HEK293 (cell line): Measurements from ENCODE around the gene SAP25.
A peak's percentile ranks its signal among the peaks of the same experiment; 100 is the strongest.

ENCODE experiments used
- GLI4 ChIP-seq: fragments of 450-650 bp; formaldehyde crosslinking; IDR thresholded peaks from 2 replicates; pipeline ENCODE4 v1.5.1; 2016; ENCODE audit warnings: missing biosample characterization, missing genetic modification characterization
- KLF10 ChIP-seq: fragments of 450-650 bp; IDR thresholded peaks from 2 replicates; pipeline ENCODE4 v1.5.1; 2018; ENCODE audit warnings: missing biosample characterization, mild to moderate bottlenecking, missing genetic modification characterization
- ZFP69B ChIP-seq: fragments of 450-650 bp; formaldehyde crosslinking; IDR thresholded peaks from 2 replicates; pipeline ENCODE4 v1.5.1; 2016; ENCODE audit warnings: missing biosample characterization, missing genetic modification characterization
- ZNF112 ChIP-seq: fragments of 450-650 bp; formaldehyde crosslinking; IDR thresholded peaks from 2 replicates; pipeline ENCODE4 v1.5.0; 2017; ENCODE audit warnings: missing biosample characterization, missing genetic modification characterization
- ZNF169 ChIP-seq: fragments of 450-650 bp; formaldehyde crosslinking; IDR thresholded peaks from 2 replicates; pipeline ENCODE4 v1.5.1; 2016; ENCODE audit warnings: missing biosample characterization, missing genetic modification characterization
- ZNF174 ChIP-seq: fragments of 450-650 bp; formaldehyde crosslinking; IDR thresholded peaks from 2 replicates; pipeline ENCODE4 v1.5.0; 2017; ENCODE audit warnings: missing biosample characterization, mild to moderate bottlenecking, missing genetic modification characterization
- ZNF202 ChIP-seq: fragments of 450-650 bp; formaldehyde crosslinking; IDR thresholded peaks from 2 replicates; pipeline ENCODE4 v1.5.1; 2016; ENCODE audit warnings: missing biosample characterization, missing genetic modification characterization, borderline replicate concordance
- ZNF248 ChIP-seq: fragments of 450-650 bp; formaldehyde crosslinking; IDR thresholded peaks from 2 replicates; pipeline ENCODE4 v1.5.1; 2017; ENCODE audit warnings: missing biosample characterization, missing genetic modification characterization
- ZNF394 ChIP-seq: fragments of 450-650 bp; formaldehyde crosslinking; IDR thresholded peaks from 2 replicates; pipeline ENCODE4 v1.5.1; 2016; ENCODE audit warnings: missing biosample characterization, missing genetic modification characterization, mild to moderate bottlenecking, moderate library complexity, borderline replicate concordance
- ZNF473 ChIP-seq: fragments of 450-650 bp; formaldehyde crosslinking; IDR thresholded peaks from 2 replicates; pipeline ENCODE4 v1.5.1; 2017; ENCODE audit warnings: missing biosample characterization, missing genetic modification characterization
- ZNF530 ChIP-seq: fragments of 450-650 bp; formaldehyde crosslinking; IDR thresholded peaks from 2 replicates; pipeline ENCODE4 v1.5.1; 2016; ENCODE audit warnings: low read depth, missing biosample characterization, missing genetic modification characterization
- ZNF548 ChIP-seq: fragments of 450-650 bp; formaldehyde crosslinking; IDR thresholded peaks from 2 replicates; pipeline ENCODE4 v1.5.1; 2016; ENCODE audit warnings: missing biosample characterization, missing genetic modification characterization
- ZNF549 ChIP-seq: fragments of 450-650 bp; IDR thresholded peaks from 2 replicates; pipeline ENCODE4 v1.5.1; 2018; ENCODE audit warnings: missing biosample characterization, missing genetic modification characterization, mild to moderate bottlenecking, inconsistent platforms, moderate library complexity
- ZNF670 ChIP-seq: fragments of 450-650 bp; formaldehyde crosslinking; IDR thresholded peaks from 2 replicates; pipeline ENCODE4 v1.5.1; 2016; ENCODE audit warnings: missing biosample characterization, missing genetic modification characterization, low read depth
- ZNF701 ChIP-seq: fragments of 450-650 bp; formaldehyde crosslinking; IDR thresholded peaks from 2 replicates; pipeline ENCODE4 v1.5.1; 2016; ENCODE audit warnings: missing biosample characterization, missing genetic modification characterization
- ZNF707 ChIP-seq: fragments of 450-650 bp; formaldehyde crosslinking; IDR thresholded peaks from 2 replicates; pipeline ENCODE4 v1.5.1; 2016; ENCODE audit warnings: missing biosample characterization, missing genetic modification characterization
- ZNF830 ChIP-seq: fragments of 450-650 bp; IDR thresholded peaks from 2 replicates; pipeline ENCODE4 v1.5.0; 2018; ENCODE audit warnings: missing biosample characterization, missing genetic modification characterization, low read depth, mild to moderate bottlenecking, moderate library complexity
- ZSCAN16 ChIP-seq: fragments of 450-650 bp; formaldehyde crosslinking; IDR thresholded peaks from 2 replicates; pipeline ENCODE4 v1.5.1; 2016; ENCODE audit warnings: missing biosample characterization, missing genetic modification characterization
- TF ChIP-seq, protein P1 (sequence below): fragments of 450-650 bp; formaldehyde crosslinking; IDR thresholded peaks from 2 replicates; pipeline ENCODE4 v1.5.1; 2017; ENCODE audit warnings: missing biosample characterization, missing genetic modification characterization
- TF ChIP-seq, protein P2 (sequence below): fragments of 450-650 bp; formaldehyde crosslinking; IDR thresholded peaks from 2 replicates; pipeline ENCODE4 v1.5.1; 2016; ENCODE audit warnings: missing biosample characterization, missing genetic modification characterization
- TF ChIP-seq, protein P3 (sequence below): fragments of 450-650 bp; formaldehyde crosslinking; IDR thresholded peaks from 2 replicates; pipeline ENCODE4 v1.5.1; 2016; ENCODE audit warnings: missing biosample characterization, missing genetic modification characterization
- TF ChIP-seq, protein P4 (sequence below): fragments of 450-650 bp; formaldehyde crosslinking; IDR thresholded peaks from 2 replicates; pipeline ENCODE4 v1.5.1; 2017; ENCODE audit warnings: missing biosample characterization, missing genetic modification characterization
- TF ChIP-seq, protein P5 (sequence below): fragments of 450-650 bp; formaldehyde crosslinking; IDR thresholded peaks from 2 replicates; pipeline ENCODE4 v1.5.1; 2017; ENCODE audit warnings: missing biosample characterization, missing genetic modification characterization
- TF ChIP-seq, protein P6 (sequence below): fragments of 450-650 bp; formaldehyde crosslinking; IDR thresholded peaks from 2 replicates; pipeline ENCODE4 v1.5.1; 2016; ENCODE audit warnings: missing biosample characterization, missing genetic modification characterization

Gene SAP25

DNA sequence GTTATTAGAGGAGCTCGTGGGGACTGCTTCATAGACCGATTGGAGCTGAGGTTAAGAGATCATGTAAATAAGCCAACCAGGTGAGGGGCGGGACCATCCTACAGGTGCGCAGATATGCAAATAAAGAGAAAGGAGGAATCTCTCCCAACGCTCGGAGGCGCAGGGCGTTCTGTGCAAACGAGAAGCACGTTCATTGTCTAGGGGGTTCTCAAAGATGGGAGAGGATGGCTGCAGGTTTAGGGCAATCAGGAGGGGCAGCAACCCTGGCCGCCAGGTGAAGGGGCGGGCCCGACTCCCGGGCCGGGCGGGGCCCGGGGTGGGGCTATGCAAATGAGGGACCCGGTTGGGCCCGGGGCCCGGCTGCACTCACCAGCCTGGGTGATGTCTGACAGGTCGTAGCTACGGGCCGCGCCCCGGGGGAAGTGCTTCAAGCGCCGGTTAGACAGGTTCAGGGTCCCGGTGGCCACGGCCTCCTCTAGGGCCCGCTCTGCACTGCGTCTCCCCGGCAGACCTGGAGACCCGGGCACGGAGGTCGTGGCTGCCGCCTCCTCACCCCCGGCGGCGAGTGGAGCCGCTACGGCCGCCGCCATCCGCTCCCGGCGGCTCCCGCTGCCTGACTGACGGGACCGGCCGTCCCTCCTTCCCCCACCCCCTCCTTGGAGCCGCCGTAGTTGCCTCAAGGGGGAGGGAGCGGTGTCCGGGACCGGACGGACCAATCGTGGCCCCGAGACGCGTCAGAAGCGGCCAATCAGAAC lies 12.0 kb upstream of the SAP25 start, which contains the start of gene LRCH4 (continued):
- no peak for TF ChIP-seq ZNF530 (tag by site-specific recombination)
- no peak for TF ChIP-seq ZNF174
- TF ChIP-seq, protein P1, sequence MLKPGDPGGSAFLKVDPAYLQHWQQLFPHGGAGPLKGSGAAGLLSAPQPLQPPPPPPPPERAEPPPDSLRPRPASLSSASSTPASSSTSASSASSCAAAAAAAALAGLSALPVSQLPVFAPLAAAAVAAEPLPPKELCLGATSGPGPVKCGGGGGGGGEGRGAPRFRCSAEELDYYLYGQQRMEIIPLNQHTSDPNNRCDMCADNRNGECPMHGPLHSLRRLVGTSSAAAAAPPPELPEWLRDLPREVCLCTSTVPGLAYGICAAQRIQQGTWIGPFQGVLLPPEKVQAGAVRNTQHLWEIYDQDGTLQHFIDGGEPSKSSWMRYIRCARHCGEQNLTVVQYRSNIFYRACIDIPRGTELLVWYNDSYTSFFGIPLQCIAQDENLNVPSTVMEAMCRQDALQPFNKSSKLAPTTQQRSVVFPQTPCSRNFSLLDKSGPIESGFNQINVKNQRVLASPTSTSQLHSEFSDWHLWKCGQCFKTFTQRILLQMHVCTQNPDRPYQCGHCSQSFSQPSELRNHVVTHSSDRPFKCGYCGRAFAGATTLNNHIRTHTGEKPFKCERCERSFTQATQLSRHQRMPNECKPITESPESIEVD (tag by site-specific recombination): no peak
- no peak; the same call in 1 of the 2 replicates for TF ChIP-seq ZNF707 (tag by site-specific recombination)
- TF ChIP-seq ZNF548: no peak
- peak; percentile 89 for TF ChIP-seq KLF10 (tag by site-specific recombination)
- TF ChIP-seq ZNF670 (tag by site-specific recombination): no peak
- TF ChIP-seq, protein P2, sequence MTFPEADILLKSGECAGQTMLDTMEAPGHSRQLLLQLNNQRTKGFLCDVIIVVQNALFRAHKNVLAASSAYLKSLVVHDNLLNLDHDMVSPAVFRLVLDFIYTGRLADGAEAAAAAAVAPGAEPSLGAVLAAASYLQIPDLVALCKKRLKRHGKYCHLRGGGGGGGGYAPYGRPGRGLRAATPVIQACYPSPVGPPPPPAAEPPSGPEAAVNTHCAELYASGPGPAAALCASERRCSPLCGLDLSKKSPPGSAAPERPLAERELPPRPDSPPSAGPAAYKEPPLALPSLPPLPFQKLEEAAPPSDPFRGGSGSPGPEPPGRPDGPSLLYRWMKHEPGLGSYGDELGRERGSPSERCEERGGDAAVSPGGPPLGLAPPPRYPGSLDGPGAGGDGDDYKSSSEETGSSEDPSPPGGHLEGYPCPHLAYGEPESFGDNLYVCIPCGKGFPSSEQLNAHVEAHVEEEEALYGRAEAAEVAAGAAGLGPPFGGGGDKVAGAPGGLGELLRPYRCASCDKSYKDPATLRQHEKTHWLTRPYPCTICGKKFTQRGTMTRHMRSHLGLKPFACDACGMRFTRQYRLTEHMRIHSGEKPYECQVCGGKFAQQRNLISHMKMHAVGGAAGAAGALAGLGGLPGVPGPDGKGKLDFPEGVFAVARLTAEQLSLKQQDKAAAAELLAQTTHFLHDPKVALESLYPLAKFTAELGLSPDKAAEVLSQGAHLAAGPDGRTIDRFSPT (tag by site-specific recombination): peak; percentile 49; the same call in 1 of the 2 replicates
- 0 out of 2 replicates have a peak, but pooled peaks have one; percentile 58 for TF ChIP-seq ZSCAN16 (tag by site-specific recombination)
- no peak for TF ChIP-seq ZNF248 (tag by site-specific recombination)
- TF ChIP-seq ZNF112 (tag by site-specific recombination): no peak
- TF ChIP-seq, protein P3, sequence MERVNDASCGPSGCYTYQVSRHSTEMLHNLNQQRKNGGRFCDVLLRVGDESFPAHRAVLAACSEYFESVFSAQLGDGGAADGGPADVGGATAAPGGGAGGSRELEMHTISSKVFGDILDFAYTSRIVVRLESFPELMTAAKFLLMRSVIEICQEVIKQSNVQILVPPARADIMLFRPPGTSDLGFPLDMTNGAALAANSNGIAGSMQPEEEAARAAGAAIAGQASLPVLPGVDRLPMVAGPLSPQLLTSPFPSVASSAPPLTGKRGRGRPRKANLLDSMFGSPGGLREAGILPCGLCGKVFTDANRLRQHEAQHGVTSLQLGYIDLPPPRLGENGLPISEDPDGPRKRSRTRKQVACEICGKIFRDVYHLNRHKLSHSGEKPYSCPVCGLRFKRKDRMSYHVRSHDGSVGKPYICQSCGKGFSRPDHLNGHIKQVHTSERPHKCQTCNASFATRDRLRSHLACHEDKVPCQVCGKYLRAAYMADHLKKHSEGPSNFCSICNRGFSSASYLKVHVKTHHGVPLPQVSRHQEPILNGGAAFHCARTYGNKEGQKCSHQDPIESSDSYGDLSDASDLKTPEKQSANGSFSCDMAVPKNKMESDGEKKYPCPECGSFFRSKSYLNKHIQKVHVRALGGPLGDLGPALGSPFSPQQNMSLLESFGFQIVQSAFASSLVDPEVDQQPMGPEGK (tag by site-specific recombination): peak; percentile 84; the same call in 1 of the 2 replicates
- TF ChIP-seq ZNF701 (tag by site-specific recombination): no peak
- TF ChIP-seq, protein P4, sequence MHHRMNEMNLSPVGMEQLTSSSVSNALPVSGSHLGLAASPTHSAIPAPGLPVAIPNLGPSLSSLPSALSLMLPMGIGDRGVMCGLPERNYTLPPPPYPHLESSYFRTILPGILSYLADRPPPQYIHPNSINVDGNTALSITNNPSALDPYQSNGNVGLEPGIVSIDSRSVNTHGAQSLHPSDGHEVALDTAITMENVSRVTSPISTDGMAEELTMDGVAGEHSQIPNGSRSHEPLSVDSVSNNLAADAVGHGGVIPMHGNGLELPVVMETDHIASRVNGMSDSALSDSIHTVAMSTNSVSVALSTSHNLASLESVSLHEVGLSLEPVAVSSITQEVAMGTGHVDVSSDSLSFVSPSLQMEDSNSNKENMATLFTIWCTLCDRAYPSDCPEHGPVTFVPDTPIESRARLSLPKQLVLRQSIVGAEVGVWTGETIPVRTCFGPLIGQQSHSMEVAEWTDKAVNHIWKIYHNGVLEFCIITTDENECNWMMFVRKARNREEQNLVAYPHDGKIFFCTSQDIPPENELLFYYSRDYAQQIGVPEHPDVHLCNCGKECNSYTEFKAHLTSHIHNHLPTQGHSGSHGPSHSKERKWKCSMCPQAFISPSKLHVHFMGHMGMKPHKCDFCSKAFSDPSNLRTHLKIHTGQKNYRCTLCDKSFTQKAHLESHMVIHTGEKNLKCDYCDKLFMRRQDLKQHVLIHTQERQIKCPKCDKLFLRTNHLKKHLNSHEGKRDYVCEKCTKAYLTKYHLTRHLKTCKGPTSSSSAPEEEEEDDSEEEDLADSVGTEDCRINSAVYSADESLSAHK: peak; percentile 65
- peak; percentile 87 for TF ChIP-seq ZFP69B (tag by site-specific recombination)
- TF ChIP-seq, protein P5, sequence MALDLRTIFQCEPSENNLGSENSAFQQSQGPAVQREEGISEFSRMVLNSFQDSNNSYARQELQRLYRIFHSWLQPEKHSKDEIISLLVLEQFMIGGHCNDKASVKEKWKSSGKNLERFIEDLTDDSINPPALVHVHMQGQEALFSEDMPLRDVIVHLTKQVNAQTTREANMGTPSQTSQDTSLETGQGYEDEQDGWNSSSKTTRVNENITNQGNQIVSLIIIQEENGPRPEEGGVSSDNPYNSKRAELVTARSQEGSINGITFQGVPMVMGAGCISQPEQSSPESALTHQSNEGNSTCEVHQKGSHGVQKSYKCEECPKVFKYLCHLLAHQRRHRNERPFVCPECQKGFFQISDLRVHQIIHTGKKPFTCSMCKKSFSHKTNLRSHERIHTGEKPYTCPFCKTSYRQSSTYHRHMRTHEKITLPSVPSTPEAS (tag by site-specific recombination): peak; percentile 47; the same call in 1 of the 2 replicates
- peak; percentile 82; the same call in 1 of the 2 replicates for TF ChIP-seq GLI4 (tag by site-specific recombination)
- no peak for TF ChIP-seq ZNF169 (tag by site-specific recombination)
- TF ChIP-seq ZNF202 (tag by site-specific recombination): no peak
- peak; percentile 75; the same call in 1 of the 2 replicates for TF ChIP-seq ZNF394 (tag by site-specific recombination)
- no peak for TF ChIP-seq ZNF549 (tag by site-specific recombination)
- TF ChIP-seq ZNF830 (tag by site-specific recombination): no peak
- no peak for TF ChIP-seq ZNF473
- TF ChIP-seq, protein P6, sequence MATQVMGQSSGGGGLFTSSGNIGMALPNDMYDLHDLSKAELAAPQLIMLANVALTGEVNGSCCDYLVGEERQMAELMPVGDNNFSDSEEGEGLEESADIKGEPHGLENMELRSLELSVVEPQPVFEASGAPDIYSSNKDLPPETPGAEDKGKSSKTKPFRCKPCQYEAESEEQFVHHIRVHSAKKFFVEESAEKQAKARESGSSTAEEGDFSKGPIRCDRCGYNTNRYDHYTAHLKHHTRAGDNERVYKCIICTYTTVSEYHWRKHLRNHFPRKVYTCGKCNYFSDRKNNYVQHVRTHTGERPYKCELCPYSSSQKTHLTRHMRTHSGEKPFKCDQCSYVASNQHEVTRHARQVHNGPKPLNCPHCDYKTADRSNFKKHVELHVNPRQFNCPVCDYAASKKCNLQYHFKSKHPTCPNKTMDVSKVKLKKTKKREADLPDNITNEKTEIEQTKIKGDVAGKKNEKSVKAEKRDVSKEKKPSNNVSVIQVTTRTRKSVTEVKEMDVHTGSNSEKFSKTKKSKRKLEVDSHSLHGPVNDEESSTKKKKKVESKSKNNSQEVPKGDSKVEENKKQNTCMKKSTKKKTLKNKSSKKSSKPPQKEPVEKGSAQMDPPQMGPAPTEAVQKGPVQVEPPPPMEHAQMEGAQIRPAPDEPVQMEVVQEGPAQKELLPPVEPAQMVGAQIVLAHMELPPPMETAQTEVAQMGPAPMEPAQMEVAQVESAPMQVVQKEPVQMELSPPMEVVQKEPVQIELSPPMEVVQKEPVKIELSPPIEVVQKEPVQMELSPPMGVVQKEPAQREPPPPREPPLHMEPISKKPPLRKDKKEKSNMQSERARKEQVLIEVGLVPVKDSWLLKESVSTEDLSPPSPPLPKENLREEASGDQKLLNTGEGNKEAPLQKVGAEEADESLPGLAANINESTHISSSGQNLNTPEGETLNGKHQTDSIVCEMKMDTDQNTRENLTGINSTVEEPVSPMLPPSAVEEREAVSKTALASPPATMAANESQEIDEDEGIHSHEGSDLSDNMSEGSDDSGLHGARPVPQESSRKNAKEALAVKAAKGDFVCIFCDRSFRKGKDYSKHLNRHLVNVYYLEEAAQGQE (tag by site-specific recombination): no peak; the same call in 1 of the 2 replicates
